WI38 (cell line): ENCODE measurements around the gene FRMPD1.
"Not testable (repeated sequence)": the region's sequence is repeated elsewhere in the genome, so short reads cannot be mapped to it uniquely, and the experiment has no call there.

Source experiments
- H3K4me3 ChIP-seq: 2 replicates; pipeline ENCODE4 v1.5.1; 2011; ENCODE audit warnings: low read depth, mild to moderate bottlenecking, control low read depth, low read length
- TF ChIP-seq, protein P1 (sequence below): IDR thresholded peaks from 2 replicates; pipeline ENCODE4 v1.5.1; 2012; ENCODE audit warnings: low read depth, mild to moderate bottlenecking, control low read depth, low read length

The FRMPD1 gene

DNA sequence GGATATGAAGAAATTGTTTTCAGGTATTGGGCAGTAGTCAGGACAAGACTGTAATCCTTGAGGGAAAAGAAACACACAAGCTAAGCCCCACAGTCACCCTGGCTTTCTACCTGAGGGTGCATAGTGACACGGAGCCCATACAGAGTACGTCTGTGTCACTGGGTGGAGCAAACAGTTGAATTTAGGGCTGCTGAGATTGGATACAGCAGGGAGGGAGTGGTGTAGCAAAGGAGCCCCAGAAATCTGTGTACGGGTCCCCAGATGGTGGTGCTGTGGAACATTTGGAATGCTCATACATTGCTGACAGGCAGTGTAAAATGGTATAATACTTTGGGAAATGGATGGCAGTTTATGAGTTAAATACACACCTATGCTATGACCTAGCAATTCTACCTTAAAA, 108.0 kb downstream of the FRMPD1 start:
- H3K4me3 ChIP-seq, result no peak overlapping the region
- TF ChIP-seq, protein P1, sequence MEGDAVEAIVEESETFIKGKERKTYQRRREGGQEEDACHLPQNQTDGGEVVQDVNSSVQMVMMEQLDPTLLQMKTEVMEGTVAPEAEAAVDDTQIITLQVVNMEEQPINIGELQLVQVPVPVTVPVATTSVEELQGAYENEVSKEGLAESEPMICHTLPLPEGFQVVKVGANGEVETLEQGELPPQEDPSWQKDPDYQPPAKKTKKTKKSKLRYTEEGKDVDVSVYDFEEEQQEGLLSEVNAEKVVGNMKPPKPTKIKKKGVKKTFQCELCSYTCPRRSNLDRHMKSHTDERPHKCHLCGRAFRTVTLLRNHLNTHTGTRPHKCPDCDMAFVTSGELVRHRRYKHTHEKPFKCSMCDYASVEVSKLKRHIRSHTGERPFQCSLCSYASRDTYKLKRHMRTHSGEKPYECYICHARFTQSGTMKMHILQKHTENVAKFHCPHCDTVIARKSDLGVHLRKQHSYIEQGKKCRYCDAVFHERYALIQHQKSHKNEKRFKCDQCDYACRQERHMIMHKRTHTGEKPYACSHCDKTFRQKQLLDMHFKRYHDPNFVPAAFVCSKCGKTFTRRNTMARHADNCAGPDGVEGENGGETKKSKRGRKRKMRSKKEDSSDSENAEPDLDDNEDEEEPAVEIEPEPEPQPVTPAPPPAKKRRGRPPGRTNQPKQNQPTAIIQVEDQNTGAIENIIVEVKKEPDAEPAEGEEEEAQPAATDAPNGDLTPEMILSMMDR, result no peak

DNA sequence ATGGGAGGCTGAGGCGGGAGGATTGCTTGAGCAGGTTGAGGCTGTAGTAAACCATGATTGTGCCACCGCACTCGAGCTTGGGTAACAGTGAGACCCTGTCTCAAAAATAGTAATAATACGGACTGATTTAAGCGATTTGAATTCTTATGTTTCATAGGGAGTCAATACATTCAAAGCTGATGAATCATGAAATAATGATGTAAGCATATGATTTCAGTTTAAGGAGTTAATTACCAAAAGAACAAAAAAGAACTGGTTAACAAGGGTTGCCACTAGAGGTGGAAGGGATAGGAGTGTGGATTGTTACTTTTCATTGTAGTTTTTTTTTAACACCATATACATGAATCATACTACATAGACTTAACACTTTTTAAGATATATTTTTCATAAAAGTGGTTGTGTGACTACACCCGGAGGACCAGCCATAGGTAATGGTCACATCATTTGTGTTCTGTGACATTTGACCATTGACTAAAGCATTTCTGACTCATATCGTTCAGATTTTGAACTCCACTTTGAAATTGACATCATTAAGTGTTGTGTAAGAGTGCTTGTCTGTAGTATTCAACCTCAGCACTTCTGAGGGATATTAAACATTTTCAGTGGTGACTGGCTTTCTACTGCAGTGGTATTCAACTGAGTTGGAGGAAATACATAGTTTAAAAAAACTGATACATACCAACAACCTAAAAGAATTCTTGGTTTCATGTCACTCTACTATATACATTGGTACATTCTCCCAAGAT, 109.8 kb downstream of the FRMPD1 start:
- TF ChIP-seq, protein P1, result no peak
- H3K4me3 ChIP-seq, result no peak overlapping the region

DNA sequence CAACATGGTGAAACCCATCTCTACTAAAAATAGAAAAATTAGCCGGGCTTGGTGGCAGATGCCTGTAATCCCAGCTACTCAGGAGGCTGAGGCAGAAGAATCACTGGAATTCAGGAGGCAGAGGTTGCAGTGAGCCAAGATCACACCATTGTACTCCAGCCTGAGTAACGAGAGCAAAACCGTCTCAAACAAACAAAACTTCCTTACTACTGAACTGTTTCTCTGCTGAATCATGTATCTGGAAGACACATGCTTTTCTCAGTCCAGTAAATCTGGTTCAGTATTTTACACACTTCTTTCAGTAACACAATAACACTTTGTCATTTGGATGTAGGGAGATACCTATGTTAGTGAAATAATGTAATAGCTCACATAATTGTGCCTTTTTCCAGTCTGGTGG, 110.8 kb downstream of the FRMPD1 start:
- H3K4me3 ChIP-seq, result no peak overlapping the region
- TF ChIP-seq, protein P1, result no peak

DNA sequence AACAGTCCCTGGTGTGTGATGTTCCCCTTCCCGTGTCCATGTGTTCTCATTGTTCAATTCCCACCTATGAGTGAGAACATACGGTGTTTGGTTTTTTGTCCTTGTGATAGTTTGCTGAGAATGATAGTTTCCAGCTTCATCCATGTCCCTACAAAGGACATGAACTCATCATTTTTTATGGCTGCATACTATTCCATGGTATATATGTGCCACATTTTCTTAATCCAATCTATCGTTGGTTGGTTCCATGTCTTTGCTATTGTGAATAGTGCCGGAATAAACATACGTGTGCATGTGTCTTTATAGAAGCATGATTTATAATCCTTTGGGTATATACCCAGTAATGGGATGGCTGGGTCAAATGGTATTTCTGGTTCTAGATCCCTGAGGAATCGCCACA, 114.5 kb downstream of the FRMPD1 start:
- not testable (repeated sequence) for H3K4me3 ChIP-seq

DNA sequence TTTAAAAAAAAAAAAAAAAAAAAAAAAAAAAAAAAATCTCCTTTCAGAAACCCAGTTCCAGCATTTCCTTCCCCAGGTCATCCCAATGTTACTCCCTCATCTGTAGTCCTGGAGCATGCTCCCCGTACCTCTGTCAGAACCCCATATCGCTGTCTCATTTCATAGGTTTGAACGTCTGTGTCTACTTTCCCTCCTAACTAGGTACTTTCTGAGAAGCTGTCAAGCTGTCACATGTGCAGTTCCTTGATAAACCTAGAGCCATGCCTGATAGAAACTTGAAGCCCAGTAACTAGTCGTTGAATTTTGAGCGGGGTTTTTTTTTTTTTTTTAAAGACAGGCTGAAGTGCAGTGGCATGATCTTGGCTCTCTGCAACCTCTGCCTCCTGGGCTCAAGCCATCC, 118.6 kb downstream of the FRMPD1 start:
- TF ChIP-seq, protein P1, result no peak
- no peak overlapping the region for H3K4me3 ChIP-seq

DNA sequence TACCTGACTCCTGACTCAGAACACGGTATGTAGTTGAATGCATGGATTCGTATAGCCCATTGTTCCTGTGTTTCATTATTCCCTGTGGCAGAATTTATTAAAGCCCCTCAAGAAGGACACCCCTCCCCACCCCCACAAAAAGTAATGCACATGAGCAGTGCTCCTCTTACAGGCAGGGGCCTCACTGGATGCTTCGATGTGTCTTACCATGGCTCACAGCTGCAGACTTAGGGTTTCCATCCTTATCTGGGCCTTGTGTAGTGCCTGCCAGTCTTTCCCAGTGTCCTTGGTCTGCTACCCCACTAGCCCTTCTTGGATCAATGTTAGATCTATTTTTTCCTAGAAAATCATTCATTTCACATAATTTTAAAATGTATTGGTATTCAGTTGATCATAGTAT, 119.2 kb downstream of the FRMPD1 start:
- TF ChIP-seq, protein P1, result no peak
- H3K4me3 ChIP-seq, result no peak overlapping the region

DNA sequence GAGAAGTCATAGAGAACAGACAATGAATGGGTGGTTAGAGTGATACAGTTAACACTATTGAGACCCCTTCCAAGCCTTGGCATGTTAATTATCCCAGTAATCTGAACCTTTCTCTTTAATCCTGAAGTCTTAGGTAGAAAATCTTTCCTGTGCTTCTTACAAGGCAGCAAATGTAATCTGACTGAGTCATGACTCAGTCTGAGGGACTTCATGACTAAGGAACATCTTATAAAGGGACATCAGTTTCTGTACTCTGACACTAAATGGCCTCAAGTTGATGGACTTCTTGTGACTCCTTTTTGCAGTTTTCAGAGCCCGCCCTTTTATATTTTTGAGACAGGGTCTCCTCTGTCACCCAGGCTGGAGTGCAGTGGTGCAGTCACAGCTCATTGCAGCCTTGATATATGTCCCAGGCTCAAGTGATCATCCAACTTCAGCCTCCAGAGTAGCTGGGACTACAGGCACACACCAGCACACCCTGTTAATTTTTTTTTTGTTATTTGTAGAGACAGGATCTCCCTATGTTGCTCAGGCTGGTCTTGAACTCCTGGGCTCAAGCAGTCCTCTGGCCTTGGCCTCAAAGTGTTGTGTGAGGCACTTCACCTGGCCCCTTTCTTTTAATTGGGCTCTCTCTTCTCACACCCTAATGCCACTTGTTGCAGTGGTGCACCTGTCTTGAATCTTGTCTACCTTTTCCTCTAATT, 124.6 kb downstream of the FRMPD1 start:
- TF ChIP-seq, protein P1, result no peak

DNA sequence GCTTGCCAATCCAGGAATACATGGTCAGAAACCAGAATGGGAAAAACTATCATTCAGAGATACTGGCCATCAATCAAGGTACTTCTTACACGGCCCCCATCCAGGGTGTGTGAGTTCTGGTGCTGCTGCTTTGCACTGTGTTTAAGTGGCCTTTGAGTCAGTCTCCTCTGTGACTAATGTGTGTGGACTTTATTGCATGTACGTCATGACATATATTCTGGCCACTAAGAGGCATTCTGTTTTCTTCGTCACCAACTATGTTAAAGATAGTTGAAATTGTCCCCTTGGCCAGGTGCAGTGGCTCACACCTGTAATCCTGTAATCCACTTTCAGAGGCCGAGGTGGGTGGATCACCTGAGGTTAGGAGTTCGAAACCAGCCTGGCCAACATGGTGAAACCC, 125.6 kb downstream of the FRMPD1 start:
- no peak overlapping the region for H3K4me3 ChIP-seq
- TF ChIP-seq, protein P1, result no peak

More for the DNA sequence above, 124.6 kb downstream of the FRMPD1 start:
- H3K4me3 ChIP-seq, result no peak overlapping the region
